RWPE1 (cell line): ENCODE results near the gene ALOX5.

ENCODE experiments used
- CTCF ChIA-PET: fragments of 350-600 bp; sonication (Branson Sonifier 250); formaldehyde crosslinking; extraction: SDS; loops from one replicate; lab custom pipeline; 2021; lab: Yijun Ruan, JAX
- POLR2A ChIA-PET: fragments of 400-600 bp; formaldehyde crosslinking; extraction: SDS; loops from one replicate; lab custom pipeline; 2020; ENCODE audit warnings: antibody characterized with exemption; ENCODE audit not compliant: low non-redundant PET; lab: Yijun Ruan, JAX
- DNase-seq: peaks from one replicate; pipeline ENCODE4 v3.0.0; 2012; ENCODE audit warnings: low spot score
- H3K27ac ChIP-seq: fragments of 450-650 bp; 2 replicates; pipeline ENCODE4 v1.5.1; 2017
- TF ChIP-seq, protein P1 (sequence below): fragments of 450-650 bp; conservative IDR thresholded peaks from 2 replicates; pipeline ENCODE4 v1.5.1; 2017; ENCODE audit warnings: low read depth, mild to moderate bottlenecking

Gene ALOX5

DNA sequence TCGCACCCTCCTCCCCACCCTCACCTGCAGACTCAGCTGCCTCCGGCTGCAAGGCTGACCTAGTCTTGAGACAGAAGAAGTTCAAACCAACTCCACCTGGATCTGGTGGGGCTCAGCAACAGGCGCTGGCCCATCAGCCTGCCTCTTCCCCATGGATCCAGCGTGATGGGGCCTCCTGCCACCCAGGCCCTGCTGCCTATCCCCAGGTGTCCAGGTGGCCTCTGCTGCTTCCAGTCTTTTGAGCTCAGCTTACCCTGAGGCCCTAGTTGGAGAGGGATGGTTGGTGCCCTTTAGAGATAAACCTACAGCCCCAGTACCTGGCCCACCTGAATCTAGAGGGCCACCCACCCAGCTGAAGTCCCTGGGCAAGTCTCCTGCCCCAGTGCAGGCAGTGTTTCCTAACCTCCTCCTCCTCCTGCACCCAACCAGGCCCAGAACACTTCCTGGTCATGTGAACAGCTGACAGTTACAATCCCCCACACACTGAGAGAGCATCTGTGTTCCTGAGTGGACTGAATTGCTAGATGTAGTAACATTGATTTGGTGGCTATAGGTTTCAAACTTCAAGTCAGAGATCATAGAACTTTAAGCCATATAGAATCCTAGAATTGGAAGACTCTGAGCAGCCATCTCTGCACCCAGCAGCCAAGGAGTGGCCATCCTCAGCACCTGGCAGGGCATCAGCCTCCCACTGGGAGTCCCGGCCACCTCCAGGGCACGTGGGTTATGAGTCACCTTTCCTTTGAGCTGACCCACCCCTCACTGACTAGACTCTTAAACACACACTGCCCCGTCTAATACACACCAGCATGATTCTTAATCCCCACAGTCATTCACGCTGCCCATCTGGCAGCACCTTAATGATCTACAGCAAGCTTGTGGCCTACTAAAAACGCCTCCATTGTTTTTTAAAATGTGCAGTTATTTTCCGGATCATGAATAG is 51.9 kb downstream of the ALOX5 start:
- POLR2A ChIA-PET: no interaction called here
- CTCF ChIA-PET: no interaction called here
- no peak overlapping the region for H3K27ac ChIP-seq
- DNase-seq: peak; percentile 34
- TF ChIP-seq, protein P1, sequence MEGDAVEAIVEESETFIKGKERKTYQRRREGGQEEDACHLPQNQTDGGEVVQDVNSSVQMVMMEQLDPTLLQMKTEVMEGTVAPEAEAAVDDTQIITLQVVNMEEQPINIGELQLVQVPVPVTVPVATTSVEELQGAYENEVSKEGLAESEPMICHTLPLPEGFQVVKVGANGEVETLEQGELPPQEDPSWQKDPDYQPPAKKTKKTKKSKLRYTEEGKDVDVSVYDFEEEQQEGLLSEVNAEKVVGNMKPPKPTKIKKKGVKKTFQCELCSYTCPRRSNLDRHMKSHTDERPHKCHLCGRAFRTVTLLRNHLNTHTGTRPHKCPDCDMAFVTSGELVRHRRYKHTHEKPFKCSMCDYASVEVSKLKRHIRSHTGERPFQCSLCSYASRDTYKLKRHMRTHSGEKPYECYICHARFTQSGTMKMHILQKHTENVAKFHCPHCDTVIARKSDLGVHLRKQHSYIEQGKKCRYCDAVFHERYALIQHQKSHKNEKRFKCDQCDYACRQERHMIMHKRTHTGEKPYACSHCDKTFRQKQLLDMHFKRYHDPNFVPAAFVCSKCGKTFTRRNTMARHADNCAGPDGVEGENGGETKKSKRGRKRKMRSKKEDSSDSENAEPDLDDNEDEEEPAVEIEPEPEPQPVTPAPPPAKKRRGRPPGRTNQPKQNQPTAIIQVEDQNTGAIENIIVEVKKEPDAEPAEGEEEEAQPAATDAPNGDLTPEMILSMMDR: no peak

- no peak overlapping the region for H3K27ac ChIP-seq
- POLR2A ChIA-PET: no interaction called here
- DNase-seq: no peak
- CTCF ChIA-PET: no interaction called here
- TF ChIP-seq, protein P1: no peak
Observed at GRCh38 chr10:45427262-45427969, 53.4 kb downstream of the ALOX5 start.

DNA sequence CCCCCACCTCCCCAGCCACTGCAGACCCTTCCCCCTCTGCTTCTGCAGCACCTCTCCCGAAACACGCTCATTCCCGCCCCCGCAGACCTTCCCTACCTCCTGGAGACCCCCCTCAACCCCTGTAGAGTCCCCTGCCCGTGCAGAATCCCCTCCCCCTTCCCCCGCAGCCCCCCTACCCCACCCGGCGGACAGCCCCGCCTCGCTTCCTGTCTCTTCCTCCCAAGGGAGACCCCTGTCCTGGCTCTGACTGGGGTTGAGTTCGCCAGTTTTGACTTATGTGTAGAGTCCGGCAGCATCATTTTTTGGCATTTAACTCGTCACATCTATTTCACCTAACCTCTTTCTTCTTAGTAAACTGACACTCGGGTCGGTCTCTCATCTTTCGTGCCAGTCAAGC is 54.0 kb downstream of the ALOX5 start:
- TF ChIP-seq, protein P1: no peak
- ChIA-PET POLR2A (no interaction called here), CTCF (no interaction called here)
- no peak for DNase-seq
- H3K27ac ChIP-seq: no peak overlapping the region

- CTCF ChIA-PET: interaction anchor here (1.0 kb wide), 1 partner anchor 36 kb away, joined by 3 read pairs; no protein-coding TSS in a partner anchor
- DNase-seq: no peak
- TF ChIP-seq, protein P1: no peak
- H3K27ac ChIP-seq: no peak overlapping the region
- POLR2A ChIA-PET: no interaction called here
Observed at GRCh38 chr10:45428611-45429510, 54.8 kb downstream of the ALOX5 start.

GRCh38 chr10:45429790-45430189 is 55.8 kb downstream of the ALOX5 start:
- ChIA-PET CTCF (interaction anchor here (0.7 to 1.0 kb wide), 2 partner anchors 35 to 262 kb away, joined by 3 read pairs; no protein-coding TSS in a partner anchor), POLR2A (no interaction called here)
- no peak for DNase-seq
- H3K27ac ChIP-seq: no peak overlapping the region
- TF ChIP-seq, protein P1: no peak
